A549 (cell line): ENCODE data around the gene TIGD1. TPM values are rescaled to one million over a fixed set of nuclear protein-coding genes. Genes with fewer than 3 reads are reported as not detected.

Source experiments
- ATAC-seq, 2 experiments: fragments of 200-7000 bp in 1 of 2; fragments of >200 bp in 1 of 2; cut with Nextera tagmentation in 1 of 2; cut with Tn5 transposase in 1 of 2; 3 replicates each; pipeline versions ENCODE4 v1.8.0 to v1.9.1; 2018 to 2020; ENCODE audit warnings: mild to moderate bottlenecking in 1 of 2, moderate library complexity in 1 of 2
- CTCF ChIA-PET: fragments of 300-600 bp; sonication (Branson Sonifier 250); formaldehyde crosslinking; extraction: SDS; loops from one replicate; lab custom pipeline; 2021; ENCODE audit warnings: antibody characterized with exemption, inconsistent platforms; lab: Yijun Ruan, JAX
- POLR2A ChIA-PET: fragments of 350-600 bp; formaldehyde crosslinking; extraction: SDS; loops from one replicate; lab custom pipeline; 2021; ENCODE audit warnings: antibody characterized with exemption, inconsistent platforms; lab: Yijun Ruan, JAX
- DNase-seq, 2 experiments: peaks; one replicate each; pipeline versions ENCODE4 v3.0.0 to v3.0.0-alpha.2; 2011 to 2016; ENCODE audit warnings: low read depth in 1 of 2, low spot score in 1 of 2
- FAIRE-seq: peaks from 2 replicates; lab custom pipeline; 2011; peaks lifted over from hg19 to GRCh38; lab: Jason Lieb, UNC
- H3K27ac ChIP-seq, 2 experiments: fragments of >200 bp; sonication (Bioruptor Twin); formaldehyde crosslinking; 3 replicates each; pipeline ENCODE4 v1.5.1; 2016 to 2017
- H3K4me1 ChIP-seq: fragments of >200 bp; sonication (Bioruptor Twin); formaldehyde crosslinking; 3 replicates; pipeline ENCODE4 v1.6.1; 2016
- H3K4me2 ChIP-seq: fragments of >200 bp; sonication (Bioruptor Twin); formaldehyde crosslinking; 3 replicates; pipeline ENCODE4 v1.6.1; 2016
- H3K4me3 ChIP-seq: fragments of >200 bp; sonication (Bioruptor Twin); formaldehyde crosslinking; 3 replicates; pipeline ENCODE4 v1.5.1; 2016
- H3K9me3 ChIP-seq: fragments of >200 bp; sonication (Bioruptor Twin); formaldehyde crosslinking; 3 replicates; pipeline ENCODE4 v1.6.1; 2016
- BHLHE40 ChIP-seq: IDR thresholded peaks from 2 replicates; pipeline ENCODE4 v1.6.1; 2012; ENCODE audit warnings: low read depth, low read length, inconsistent platforms
- CBX2 ChIP-seq: fragments of 200-600 bp; sonication (generic); IDR thresholded peaks from 2 replicates; pipeline ENCODE4 v1.6.1; 2016; ENCODE audit warnings: low read depth, mild to moderate bottlenecking, borderline replicate concordance
- CBX8 ChIP-seq: fragments of 200-600 bp; sonication (generic); IDR thresholded peaks from 2 replicates; pipeline ENCODE4 v1.6.1; 2016
- CEBPB ChIP-seq, 2 experiments: fragments of >200 bp in 1 of 2; sonication (Bioruptor Twin) in 1 of 2; formaldehyde crosslinking in 1 of 2; IDR thresholded peaks; 2 replicates each; pipeline ENCODE4 v1.6.1; 2012 to 2016
- CHD2 ChIP-seq: fragments of 150-350 bp; IDR thresholded peaks from 2 replicates; pipeline ENCODE4 v1.6.1; 2014; ENCODE audit warnings: low read length; ENCODE audit not compliant: partially characterized antibody
- CHD4 ChIP-seq: fragments of 200-600 bp; sonication (generic); IDR thresholded peaks from 2 replicates; pipeline ENCODE4 v1.6.1; 2016; ENCODE audit warnings: antibody characterized with exemption, mild to moderate bottlenecking, borderline replicate concordance
- EP300 ChIP-seq, 2 experiments: fragments of >200 bp; sonication (Bioruptor Twin); formaldehyde crosslinking; IDR thresholded peaks; 2 replicates in 1 of 2; 3 replicates in 1 of 2; pipeline ENCODE4 v1.6.1; 2016 to 2017
- FOSB ChIP-seq: fragments of 250-450 bp; sonication (Bioruptor Pico); IDR thresholded peaks from 2 replicates; pipeline ENCODE4 v1.5.0; 2020; ENCODE audit warnings: mild to moderate bottlenecking, moderate library complexity
- HEYL ChIP-seq: fragments of 250-450 bp; sonication (Bioruptor Pico); IDR thresholded peaks from 2 replicates; pipeline ENCODE4 v1.8.0; 2021; ENCODE audit warnings: mild to moderate bottlenecking, moderate library complexity
- HOXA7 ChIP-seq: fragments of 250-450 bp; sonication (Bioruptor Pico); IDR thresholded peaks from 2 replicates; pipeline ENCODE4 v1.5.0; 2020; ENCODE audit warnings: mild to moderate bottlenecking, moderate library complexity
- HOXB5 ChIP-seq: fragments of 250-450 bp; sonication (Bioruptor Pico); IDR thresholded peaks from 2 replicates; pipeline ENCODE4 v1.5.0; 2020; ENCODE audit warnings: mild to moderate bottlenecking, moderate library complexity
- KDM1A ChIP-seq: fragments of 200-600 bp; sonication (generic); IDR thresholded peaks from 2 replicates; pipeline ENCODE4 v1.6.1; 2016; ENCODE audit warnings: low read depth, mild to moderate bottlenecking
- MYC ChIP-seq: IDR thresholded peaks from 2 replicates; pipeline ENCODE4 v1.6.1; 2012; ENCODE audit warnings: mild to moderate bottlenecking, inconsistent platforms, low read length, improper control_type of control experiment, borderline replicate concordance
- NFE2L2 ChIP-seq: fragments of 150-350 bp; conservative IDR thresholded peaks from 2 replicates; pipeline ENCODE4 v1.6.1; 2014; ENCODE audit warnings: low read length
- RAD21 ChIP-seq, 2 experiments: fragments of >200 bp in 1 of 2; sonication (Bioruptor Twin) in 1 of 2; formaldehyde crosslinking in 1 of 2; IDR thresholded peaks in 1 of 2; conservative IDR thresholded peaks in 1 of 2; 2 replicates in 1 of 2; 3 replicates in 1 of 2; pipeline ENCODE4 v1.6.1; 2012 to 2018; ENCODE audit warnings: inconsistent platforms in 1 of 2
- SMC3 ChIP-seq: fragments of >200 bp; sonication (Bioruptor Twin); formaldehyde crosslinking; IDR thresholded peaks from 3 replicates; pipeline ENCODE4 v1.6.1; 2018; ENCODE audit warnings: inconsistent platforms
- ZNF302 ChIP-seq: fragments of 250-450 bp; sonication (Bioruptor Pico); IDR thresholded peaks from 2 replicates; pipeline ENCODE4 v1.9.0; 2021; ENCODE audit warnings: inconsistent platforms, mild to moderate bottlenecking, moderate library complexity
- ZSCAN20 ChIP-seq: fragments of 250-450 bp; sonication (Bioruptor Pico); IDR thresholded peaks from 2 replicates; pipeline ENCODE4 v1.8.0; 2022; ENCODE audit warnings: mild to moderate bottlenecking, moderate library complexity
- WGBS: methylation state at CpG from one replicate; pipeline ENCODE4 v1.1.6; 2017; ENCODE audit errors: missing lambda C conversion rate; 5-methylcytosine and 5-hydroxymethylcytosine counted together
- polyA plus RNA-seq, 4 experiments: library from polyadenylated mRNA; depleted of rRNA in 3 of 4; stranded (reverse); fragments of >200 nt; fragmentation: RNase III in 1 of 4; extraction: RNeasy Plus Mini Kit Qiagen cat#74134 plus additional on column Dnase treatment in 1 of 4; gene quantifications; 2 replicates in 3 of 4; 3 replicates in 1 of 4; pipeline ENCODE4 v1.2.3, GENCODE V29; 2011 to 2017
- TF ChIP-seq, protein P1 (sequence below): fragments of >200 bp; sonication (Bioruptor Twin); formaldehyde crosslinking; IDR thresholded peaks from 3 replicates; pipeline ENCODE4 v1.5.1; 2016
- TF ChIP-seq, protein P2 (sequence below): fragments of 250-450 bp; sonication (Bioruptor Pico); IDR thresholded peaks from 2 replicates; pipeline ENCODE4 v1.5.0; 2020; ENCODE audit warnings: low read depth, mild to moderate bottlenecking, moderate library complexity
- TF ChIP-seq, protein P3 (sequence below): IDR thresholded peaks from 2 replicates; pipeline ENCODE4 v1.6.1; 2012
- TF ChIP-seq, protein P4 (sequence below): fragments of 150-350 bp; IDR thresholded peaks from 2 replicates; pipeline ENCODE4 v1.6.1; 2014; ENCODE audit warnings: low read depth, mild to moderate bottlenecking, low read length

The TIGD1 gene
- polyA plus RNA-seq, 2 of the 4 experiments (the other 2 are of a cell fraction): 5.7 to 10.5 TPM

DNA sequence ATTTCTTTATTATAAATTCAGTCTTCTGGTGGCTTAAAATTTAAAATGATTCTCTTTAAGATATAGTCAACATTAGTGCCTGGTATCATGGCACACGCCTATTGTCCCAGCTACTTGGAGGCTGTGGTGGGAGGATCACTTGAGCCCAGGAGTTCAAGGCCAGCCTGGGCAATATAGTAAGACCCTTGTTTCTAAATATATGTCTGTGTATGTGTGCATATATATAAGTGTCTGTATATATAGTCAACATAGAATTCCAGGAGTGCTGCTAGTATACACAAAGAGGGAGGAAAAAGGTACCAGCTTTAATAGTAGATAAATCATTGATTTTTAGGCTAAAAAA, 25.0 kb upstream of the TIGD1 start:
- Histone ChIP-seq H3K4me1 (no peaks in the 10 kb centered on the region), H3K27ac (no peak overlapping the region), H3K9me3 (no peaks in the 10 kb centered on the region), H3K4me2 (no peak overlapping the region), H3K4me3 (no peak overlapping the region)
- DNase-seq (no peak), FAIRE-seq (no peak), ATAC-seq (no peak)
- TF ChIP-seq FOSB (CRISPR knock-in tag) (no peak), KDM1A (no peak), HOXB5 (CRISPR knock-in tag) (no peak), RAD21 (conservative IDR thresholded peaks at IDR 0.05 in 1 of 2, IDR thresholded peaks at IDR 0.05 in 1 of 2) (no peak), SMC3 (no peak), ZSCAN20 (CRISPR knock-in tag) (no peak), CBX2 (no peak), CHD2 (no peak), CHD4 (no peak), EP300 (IDR thresholded peaks at IDR 0.05) (no peak), ZNF302 (CRISPR knock-in tag) (no peak), MYC (no peak), BHLHE40 (no peak)
- TF ChIP-seq, protein P1, sequence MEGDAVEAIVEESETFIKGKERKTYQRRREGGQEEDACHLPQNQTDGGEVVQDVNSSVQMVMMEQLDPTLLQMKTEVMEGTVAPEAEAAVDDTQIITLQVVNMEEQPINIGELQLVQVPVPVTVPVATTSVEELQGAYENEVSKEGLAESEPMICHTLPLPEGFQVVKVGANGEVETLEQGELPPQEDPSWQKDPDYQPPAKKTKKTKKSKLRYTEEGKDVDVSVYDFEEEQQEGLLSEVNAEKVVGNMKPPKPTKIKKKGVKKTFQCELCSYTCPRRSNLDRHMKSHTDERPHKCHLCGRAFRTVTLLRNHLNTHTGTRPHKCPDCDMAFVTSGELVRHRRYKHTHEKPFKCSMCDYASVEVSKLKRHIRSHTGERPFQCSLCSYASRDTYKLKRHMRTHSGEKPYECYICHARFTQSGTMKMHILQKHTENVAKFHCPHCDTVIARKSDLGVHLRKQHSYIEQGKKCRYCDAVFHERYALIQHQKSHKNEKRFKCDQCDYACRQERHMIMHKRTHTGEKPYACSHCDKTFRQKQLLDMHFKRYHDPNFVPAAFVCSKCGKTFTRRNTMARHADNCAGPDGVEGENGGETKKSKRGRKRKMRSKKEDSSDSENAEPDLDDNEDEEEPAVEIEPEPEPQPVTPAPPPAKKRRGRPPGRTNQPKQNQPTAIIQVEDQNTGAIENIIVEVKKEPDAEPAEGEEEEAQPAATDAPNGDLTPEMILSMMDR: no peak
- TF ChIP-seq, protein P2, sequence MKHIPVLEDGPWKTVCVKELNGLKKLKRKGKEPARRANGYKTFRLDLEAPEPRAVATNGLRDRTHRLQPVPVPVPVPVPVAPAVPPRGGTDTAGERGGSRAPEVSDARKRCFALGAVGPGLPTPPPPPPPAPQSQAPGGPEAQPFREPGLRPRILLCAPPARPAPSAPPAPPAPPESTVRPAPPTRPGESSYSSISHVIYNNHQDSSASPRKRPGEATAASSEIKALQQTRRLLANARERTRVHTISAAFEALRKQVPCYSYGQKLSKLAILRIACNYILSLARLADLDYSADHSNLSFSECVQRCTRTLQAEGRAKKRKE: no peak
- TF ChIP-seq, protein P3, sequence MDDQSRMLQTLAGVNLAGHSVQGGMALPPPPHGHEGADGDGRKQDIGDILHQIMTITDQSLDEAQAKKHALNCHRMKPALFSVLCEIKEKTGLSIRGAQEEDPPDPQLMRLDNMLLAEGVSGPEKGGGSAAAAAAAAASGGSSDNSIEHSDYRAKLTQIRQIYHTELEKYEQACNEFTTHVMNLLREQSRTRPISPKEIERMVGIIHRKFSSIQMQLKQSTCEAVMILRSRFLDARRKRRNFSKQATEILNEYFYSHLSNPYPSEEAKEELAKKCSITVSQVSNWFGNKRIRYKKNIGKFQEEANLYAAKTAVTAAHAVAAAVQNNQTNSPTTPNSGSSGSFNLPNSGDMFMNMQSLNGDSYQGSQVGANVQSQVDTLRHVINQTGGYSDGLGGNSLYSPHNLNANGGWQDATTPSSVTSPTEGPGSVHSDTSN: no peak
- WGBS: 88% methylated on average over 1 of the region's 1 CpG
- POLR2A ChIA-PET: no interaction called here
- CTCF ChIA-PET: interaction anchor here (1.6 kb wide), 1 partner anchor 30 kb away, joined by 6 read pairs; no protein-coding TSS in a partner anchor

DNA sequence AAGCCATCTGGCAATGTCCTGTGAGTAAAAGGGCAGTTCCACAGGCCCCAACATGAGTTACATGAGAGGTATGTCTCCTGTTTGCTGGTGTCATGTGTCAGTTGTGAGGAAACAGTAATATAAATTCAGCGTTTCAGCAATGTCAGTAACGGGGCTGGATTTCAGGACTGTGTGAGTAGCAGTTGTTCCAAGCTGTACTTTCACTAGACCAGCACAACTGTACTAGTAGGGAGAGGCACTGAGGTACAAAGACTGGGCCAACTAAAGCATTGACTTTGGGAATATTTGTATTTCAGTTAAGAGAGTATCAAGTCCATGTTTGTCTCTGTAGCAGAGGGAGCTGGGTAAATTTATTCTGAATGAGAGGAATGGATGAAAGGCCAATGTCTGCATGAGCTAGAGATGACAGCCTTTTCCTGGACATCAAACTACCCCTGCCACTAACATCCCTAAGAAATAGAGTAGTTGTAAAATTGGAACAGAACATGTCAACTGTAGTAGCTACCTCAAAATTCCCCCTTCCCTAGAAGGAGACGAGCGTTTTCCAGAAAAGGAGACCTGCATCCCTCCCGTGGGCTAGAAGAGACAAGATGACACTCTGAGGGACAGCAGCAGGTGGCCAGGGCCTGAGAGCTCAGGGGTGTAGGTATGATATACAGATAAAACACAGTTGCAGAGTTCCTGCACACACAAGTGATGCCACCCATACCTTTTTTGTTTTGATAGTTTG, 24.5 kb upstream of the TIGD1 start:
- H3K4me3 ChIP-seq: no peak overlapping the region
- 92% methylated on average over 5 of the region's 5 CpGs for WGBS
- DNase-seq: no peak
- ChIA-PET CTCF (interaction anchor here (1.6 kb wide), 1 partner anchor 30 kb away, joined by 6 read pairs; no protein-coding TSS in a partner anchor), POLR2A (no interaction called here)
- no peaks in the 10 kb centered on the region for H3K4me1 ChIP-seq
- no peaks in the 10 kb centered on the region for H3K9me3 ChIP-seq
- no peak overlapping the region for H3K4me2 ChIP-seq
- ATAC-seq: no peak
- H3K27ac ChIP-seq: no peak overlapping the region
- TF ChIP-seq HEYL (CRISPR knock-in tag) (no peak), CBX8 (no peak), CEBPB (IDR thresholded peaks at IDR 0.05) (no peak), HOXA7 (CRISPR knock-in tag) (no peak), ZNF302 (CRISPR knock-in tag) (no peak), NFE2L2 (no peak)
- TF ChIP-seq, protein P4, sequence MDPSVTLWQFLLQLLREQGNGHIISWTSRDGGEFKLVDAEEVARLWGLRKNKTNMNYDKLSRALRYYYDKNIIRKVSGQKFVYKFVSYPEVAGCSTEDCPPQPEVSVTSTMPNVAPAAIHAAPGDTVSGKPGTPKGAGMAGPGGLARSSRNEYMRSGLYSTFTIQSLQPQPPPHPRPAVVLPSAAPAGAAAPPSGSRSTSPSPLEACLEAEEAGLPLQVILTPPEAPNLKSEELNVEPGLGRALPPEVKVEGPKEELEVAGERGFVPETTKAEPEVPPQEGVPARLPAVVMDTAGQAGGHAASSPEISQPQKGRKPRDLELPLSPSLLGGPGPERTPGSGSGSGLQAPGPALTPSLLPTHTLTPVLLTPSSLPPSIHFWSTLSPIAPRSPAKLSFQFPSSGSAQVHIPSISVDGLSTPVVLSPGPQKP: no peak
- FAIRE-seq: no peak
